Measurements from ENCODE around the gene ABCA1.

Gene ABCA1

DNA sequence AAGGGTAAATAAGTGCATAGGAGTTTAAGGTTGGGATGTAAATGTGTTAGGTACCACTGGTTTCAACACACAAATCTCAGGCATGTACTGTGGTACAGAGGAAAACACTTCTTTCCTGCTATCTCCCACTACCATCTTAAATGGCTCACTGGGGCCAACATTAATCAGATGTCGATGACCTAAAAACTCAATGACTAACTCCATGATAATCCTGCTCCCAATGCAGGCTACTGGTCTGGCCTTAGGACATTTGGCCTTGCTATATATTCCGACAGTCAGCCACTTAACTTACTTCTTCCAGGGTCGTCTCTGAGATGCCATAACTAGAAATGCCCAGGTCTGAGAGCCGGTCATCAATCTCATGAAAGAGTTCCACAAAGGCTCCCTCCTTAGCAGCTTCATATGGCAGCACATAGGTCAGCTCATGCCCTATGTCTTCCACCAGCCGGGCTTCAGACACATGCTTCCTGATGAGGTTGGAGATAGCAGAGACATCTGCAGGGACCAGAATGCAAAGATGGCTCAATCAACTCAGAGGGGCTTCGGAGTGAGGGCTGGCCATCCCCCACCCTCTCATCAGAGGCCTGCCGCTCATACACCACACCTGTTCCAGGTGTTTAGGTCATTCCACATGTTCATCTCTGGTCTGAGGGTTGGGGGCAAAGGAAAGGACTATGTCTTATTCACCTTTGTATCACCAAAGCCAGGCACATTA lies 111.9 kb downstream of the ABCA1 start:
- Histone ChIP-seq H3K9ac (ENCODE audit: low read length) (no peak overlapping the region), H3K27ac (ENCODE audit: low read depth, low read length) (no peak overlapping the region), H3K4me3 (ENCODE audit: insufficient read depth, low read length, poor library complexity, severe bottlenecking) (no peak overlapping the region), H4K20me1 (ENCODE audit: low read depth, low read length) (no peaks in the 10 kb centered on the region), H2AFZ (ENCODE audit: low read depth, low read length, severe bottlenecking) (no peak overlapping the region), H3K36me3 (ENCODE audit: low read length) (no peaks in the 10 kb centered on the region), H3K79me2 (ENCODE audit: insufficient read depth, low read length) (no peaks in the 10 kb centered on the region), H3K9me2 (replicated peaks; ENCODE audit: insufficient read depth, low read length) (no peaks in the 10 kb centered on the region), H3F3A (ENCODE audit: insufficient read depth) (no peaks in the 10 kb centered on the region), H3K9me3 (ENCODE audit: insufficient read depth, low read length) (no peaks in the 10 kb centered on the region), H3K27me3 (ENCODE audit: low read length) (no peaks in the 10 kb centered on the region), H3K4me2 (ENCODE audit: low read depth, low read length, poor library complexity, severe bottlenecking) (no peak overlapping the region)
- TF ChIP-seq EZH2phosphoT487 (conservative IDR thresholded peaks at IDR 0.05; ENCODE audit: low read length): no peak
- TF ChIP-seq, protein P1, sequence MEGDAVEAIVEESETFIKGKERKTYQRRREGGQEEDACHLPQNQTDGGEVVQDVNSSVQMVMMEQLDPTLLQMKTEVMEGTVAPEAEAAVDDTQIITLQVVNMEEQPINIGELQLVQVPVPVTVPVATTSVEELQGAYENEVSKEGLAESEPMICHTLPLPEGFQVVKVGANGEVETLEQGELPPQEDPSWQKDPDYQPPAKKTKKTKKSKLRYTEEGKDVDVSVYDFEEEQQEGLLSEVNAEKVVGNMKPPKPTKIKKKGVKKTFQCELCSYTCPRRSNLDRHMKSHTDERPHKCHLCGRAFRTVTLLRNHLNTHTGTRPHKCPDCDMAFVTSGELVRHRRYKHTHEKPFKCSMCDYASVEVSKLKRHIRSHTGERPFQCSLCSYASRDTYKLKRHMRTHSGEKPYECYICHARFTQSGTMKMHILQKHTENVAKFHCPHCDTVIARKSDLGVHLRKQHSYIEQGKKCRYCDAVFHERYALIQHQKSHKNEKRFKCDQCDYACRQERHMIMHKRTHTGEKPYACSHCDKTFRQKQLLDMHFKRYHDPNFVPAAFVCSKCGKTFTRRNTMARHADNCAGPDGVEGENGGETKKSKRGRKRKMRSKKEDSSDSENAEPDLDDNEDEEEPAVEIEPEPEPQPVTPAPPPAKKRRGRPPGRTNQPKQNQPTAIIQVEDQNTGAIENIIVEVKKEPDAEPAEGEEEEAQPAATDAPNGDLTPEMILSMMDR (IDR thresholded peaks at IDR 0.05; ENCODE audit: insufficient read depth, low read length, poor library complexity, severe bottlenecking): no peak

DNA sequence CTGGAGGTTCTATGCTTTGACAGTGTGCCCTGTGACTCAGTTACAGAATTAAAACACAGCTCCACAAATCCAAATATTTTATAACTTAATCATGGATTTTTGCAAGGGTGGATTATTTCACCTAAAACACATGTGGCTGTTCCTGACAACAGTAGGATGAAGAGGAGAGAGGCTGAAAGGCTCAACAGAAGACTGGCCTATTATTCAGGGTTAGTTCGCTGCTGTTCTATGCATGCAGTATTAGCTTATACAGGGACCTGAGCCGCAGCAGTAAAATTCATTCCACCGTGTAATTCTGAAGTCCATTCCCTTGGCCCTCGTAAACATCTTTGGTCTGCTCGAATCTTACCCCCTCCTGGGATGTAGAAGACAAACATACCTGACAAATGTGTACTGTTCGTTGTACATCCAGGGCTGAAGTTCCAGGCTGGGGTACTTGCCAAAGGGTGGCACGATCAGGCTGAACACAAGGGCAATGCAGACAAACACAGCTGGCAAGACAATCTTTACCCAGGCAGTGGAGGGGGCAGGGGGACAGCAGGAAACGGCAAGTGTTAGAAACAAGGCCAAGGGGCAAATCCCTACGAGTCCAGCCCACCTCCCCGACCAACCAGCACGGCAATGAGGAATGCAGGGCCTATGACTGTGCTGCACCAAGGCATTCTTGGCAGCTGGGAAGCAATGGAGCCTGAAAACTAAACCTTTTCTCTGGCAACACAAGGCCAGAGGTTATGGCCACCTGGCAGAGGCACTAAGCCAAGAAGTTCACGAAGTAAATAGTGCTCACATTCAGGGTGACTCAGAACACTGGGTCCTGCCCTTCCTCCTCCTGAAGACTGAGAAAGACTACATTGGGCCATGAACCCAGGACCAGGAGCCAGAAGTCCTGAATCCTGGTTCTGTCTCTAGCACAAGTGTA lies 117.3 kb downstream of the ABCA1 start:
- Histone ChIP-seq H3K9ac (ENCODE audit: low read length) (no peak overlapping the region), H4K20me1 (ENCODE audit: low read depth, low read length) (no peaks in the 10 kb centered on the region), H3K79me2 (ENCODE audit: insufficient read depth, low read length) (no peaks in the 10 kb centered on the region), H3F3A (ENCODE audit: insufficient read depth) (no peaks in the 10 kb centered on the region), H3K9me3 (ENCODE audit: insufficient read depth, low read length) (no peaks in the 10 kb centered on the region), H3K27ac (ENCODE audit: low read depth, low read length) (no peak overlapping the region), H3K9me2 (replicated peaks; ENCODE audit: insufficient read depth, low read length) (no peaks in the 10 kb centered on the region), H3K4me3 (ENCODE audit: insufficient read depth, low read length, poor library complexity, severe bottlenecking) (no peak overlapping the region), H2AFZ (ENCODE audit: low read depth, low read length, severe bottlenecking) (no peak overlapping the region), H3K27me3 (ENCODE audit: low read length) (no peaks in the 10 kb centered on the region), H3K36me3 (ENCODE audit: low read length) (no peaks in the 10 kb centered on the region), H3K4me2 (ENCODE audit: low read depth, low read length, poor library complexity, severe bottlenecking) (no peak overlapping the region)
- TF ChIP-seq, protein P1 (IDR thresholded peaks at IDR 0.05; ENCODE audit: insufficient read depth, low read length, poor library complexity, severe bottlenecking): no peak
- TF ChIP-seq EZH2phosphoT487 (conservative IDR thresholded peaks at IDR 0.05; ENCODE audit: low read length): no peak

DNA sequence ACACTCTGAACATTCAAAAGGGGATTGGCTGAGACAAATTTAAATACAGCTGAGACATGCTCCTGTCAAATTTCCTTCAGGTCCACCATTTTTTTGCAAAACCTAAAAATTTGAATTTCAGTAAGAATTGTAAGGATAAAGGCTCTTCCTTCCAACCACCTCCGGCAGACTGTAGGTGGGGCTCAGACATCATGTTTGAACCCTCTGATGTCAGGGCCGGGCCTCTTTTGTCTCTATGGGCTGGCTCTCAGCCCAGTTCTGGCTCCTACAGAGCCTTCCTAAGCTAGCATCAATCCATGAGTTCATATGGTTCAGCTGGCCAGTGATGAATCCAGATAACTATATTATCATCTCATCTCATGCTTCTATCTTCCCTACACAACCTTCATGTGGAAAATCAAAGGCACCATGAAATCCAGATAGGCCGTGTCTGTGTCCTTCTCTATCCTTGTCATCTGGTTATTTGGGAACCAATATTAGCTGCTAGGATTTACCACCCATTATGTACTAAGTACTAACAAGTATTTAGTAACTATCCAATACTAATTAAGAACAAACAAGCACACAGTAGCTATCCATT lies 119.8 kb downstream of the ABCA1 start:
- no peak overlapping the region for H3K4me3 ChIP-seq (ENCODE audit: insufficient read depth, low read length, poor library complexity, severe bottlenecking)
- no peaks in the 10 kb centered on the region for H3K9me2 ChIP-seq (replicated peaks; ENCODE audit: insufficient read depth, low read length)
- H3F3A ChIP-seq (ENCODE audit: insufficient read depth): no peaks in the 10 kb centered on the region
- H3K27ac ChIP-seq (ENCODE audit: low read depth, low read length): no peak overlapping the region
- H3K9ac ChIP-seq (ENCODE audit: low read length): no peak overlapping the region
- H3K9me3 ChIP-seq (ENCODE audit: insufficient read depth, low read length): no peaks in the 10 kb centered on the region
- H3K36me3 ChIP-seq (ENCODE audit: low read length): no peaks in the 10 kb centered on the region
- H3K27me3 ChIP-seq (ENCODE audit: low read length): no peaks in the 10 kb centered on the region
- no peak overlapping the region for H2AFZ ChIP-seq (ENCODE audit: low read depth, low read length, severe bottlenecking)
- H3K4me2 ChIP-seq (ENCODE audit: low read depth, low read length, poor library complexity, severe bottlenecking): no peak overlapping the region
- TF ChIP-seq, protein P1 (IDR thresholded peaks at IDR 0.05; ENCODE audit: insufficient read depth, low read length, poor library complexity, severe bottlenecking): no peak
- TF ChIP-seq EZH2phosphoT487 (conservative IDR thresholded peaks at IDR 0.05; ENCODE audit: low read length): no peak
- no peaks in the 10 kb centered on the region for H3K79me2 ChIP-seq (ENCODE audit: insufficient read depth, low read length)
- no peaks in the 10 kb centered on the region for H4K20me1 ChIP-seq (ENCODE audit: low read depth, low read length)

Data from SU-DHL-6 (cell line).